ENCODE data around the gene EYA2.

GRCh38 chr20:47154089-47154488, 259.4 kb downstream of the EYA2 start:
- TF ChIP-seq CTCF (conservative IDR thresholded peaks at IDR 0.05; ENCODE audit: low read length) (no peak), EZH2phosphoT487 (IDR thresholded peaks at IDR 0.05; ENCODE audit: borderline replicate concordance) (no peak)

Data from Loucy (cell line).